ENCODE data around the gene CHRNA3. TPM values are rescaled to one million over a fixed set of nuclear protein-coding genes. Genes with fewer than 3 reads are reported as not detected.

The CHRNA3 gene
- 1 to 10 TPM in 2 of 4 donors, under 1 TPM in 1, not detected in 1; 0.70 to 1.9 (median 1.6) TPM for total RNA-seq

DNA sequence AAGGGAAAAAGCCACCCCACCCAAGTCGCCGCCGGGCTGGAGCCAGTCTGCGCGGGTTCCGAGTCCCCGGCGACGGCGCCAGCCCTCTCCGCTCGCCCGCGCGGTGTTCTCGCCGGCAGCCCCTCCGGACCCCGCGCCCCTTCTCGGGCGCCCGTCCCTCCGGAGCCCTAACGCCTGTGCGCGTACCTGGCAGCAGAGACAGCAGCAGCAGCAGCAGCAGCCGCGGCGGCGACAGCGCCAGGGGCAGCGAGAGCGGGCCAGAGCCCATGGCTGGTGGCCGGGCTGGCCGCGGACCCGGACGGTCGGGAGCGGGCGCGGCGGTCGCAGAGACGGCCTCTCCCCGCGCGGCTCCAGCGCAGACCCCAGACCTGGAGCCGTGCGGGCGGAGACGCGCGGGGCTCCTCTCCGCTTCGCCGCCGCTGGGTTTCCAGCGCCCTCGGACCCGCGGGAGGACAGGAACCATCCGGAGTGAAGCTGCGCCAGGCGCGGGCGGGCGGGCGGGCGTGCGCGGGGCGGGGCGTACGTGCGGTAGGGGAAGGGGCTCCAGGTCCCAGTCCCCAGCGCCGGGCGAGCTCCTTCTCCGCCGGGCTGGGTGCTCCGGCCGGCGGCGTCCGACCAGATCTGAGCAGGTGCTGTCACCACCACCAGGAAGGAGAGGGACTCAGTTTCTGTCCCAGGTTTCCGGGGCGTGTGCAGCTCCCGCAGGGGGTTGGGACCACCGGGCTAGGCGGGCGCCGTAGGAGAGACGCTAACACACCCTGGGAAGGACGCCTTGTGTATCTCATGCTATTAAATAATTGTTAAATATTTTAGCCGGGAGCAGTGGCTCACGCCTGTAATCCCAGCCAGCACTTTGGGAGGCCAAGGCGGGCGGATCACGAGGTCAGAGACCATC lies at the start of gene CHRNA3:
CHRNA3 (minus strand) TSS at position 470 of the 895 bp plus-strand sequence; CDS start at position 268, 202 bp downstream.
- Histone ChIP-seq H3K4me1 (peaks cover 19% of the 10 kb centered on the region), H3K27me3 (peaks cover 54% of the 10 kb centered on the region), H3K9me3 (no peaks in the 10 kb centered on the region), H3K4me3 (peak within 1 kb of the TSS; percentile 52), H3K27ac (no peak within 1 kb of the TSS), H3K36me3 (no peaks in the 10 kb centered on the region)
- 11% methylated on average over 8 of the region's 102 CpGs for WGBS
- peak in 1 of 2 donors; percentile 65 for DNase-seq (ENCODE audit: low spot score in 2 of 2)
- no peak for TF ChIP-seq POLR2AphosphoS5 (IDR thresholded peaks at IDR 0.05)
- TF ChIP-seq POLR2A (IDR thresholded peaks at IDR 0.05): no peak
- no peak for TF ChIP-seq EP300 (IDR thresholded peaks at IDR 0.05)
- TF ChIP-seq, protein P1, sequence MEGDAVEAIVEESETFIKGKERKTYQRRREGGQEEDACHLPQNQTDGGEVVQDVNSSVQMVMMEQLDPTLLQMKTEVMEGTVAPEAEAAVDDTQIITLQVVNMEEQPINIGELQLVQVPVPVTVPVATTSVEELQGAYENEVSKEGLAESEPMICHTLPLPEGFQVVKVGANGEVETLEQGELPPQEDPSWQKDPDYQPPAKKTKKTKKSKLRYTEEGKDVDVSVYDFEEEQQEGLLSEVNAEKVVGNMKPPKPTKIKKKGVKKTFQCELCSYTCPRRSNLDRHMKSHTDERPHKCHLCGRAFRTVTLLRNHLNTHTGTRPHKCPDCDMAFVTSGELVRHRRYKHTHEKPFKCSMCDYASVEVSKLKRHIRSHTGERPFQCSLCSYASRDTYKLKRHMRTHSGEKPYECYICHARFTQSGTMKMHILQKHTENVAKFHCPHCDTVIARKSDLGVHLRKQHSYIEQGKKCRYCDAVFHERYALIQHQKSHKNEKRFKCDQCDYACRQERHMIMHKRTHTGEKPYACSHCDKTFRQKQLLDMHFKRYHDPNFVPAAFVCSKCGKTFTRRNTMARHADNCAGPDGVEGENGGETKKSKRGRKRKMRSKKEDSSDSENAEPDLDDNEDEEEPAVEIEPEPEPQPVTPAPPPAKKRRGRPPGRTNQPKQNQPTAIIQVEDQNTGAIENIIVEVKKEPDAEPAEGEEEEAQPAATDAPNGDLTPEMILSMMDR (IDR thresholded peaks at IDR 0.05): no peak

DNA sequence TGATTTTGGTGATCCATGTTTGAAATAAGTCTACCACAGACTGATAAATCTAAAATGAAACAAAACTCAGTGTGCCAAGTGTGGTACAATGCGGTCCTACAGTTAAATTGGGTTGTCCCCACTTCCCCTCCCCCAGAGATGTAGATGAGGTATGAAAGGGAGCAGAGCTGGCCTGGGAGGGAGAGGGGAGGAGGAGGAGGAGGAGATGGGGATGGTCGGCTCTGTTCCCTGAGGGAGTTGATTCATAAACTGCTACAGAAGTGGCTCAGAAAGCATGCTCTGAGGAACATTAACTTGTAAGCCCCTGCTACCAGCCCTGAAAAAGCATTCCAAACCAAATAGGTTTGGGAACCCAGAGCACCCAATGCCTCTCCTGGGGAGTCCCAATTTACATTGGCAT lies 48.2 kb upstream of the CHRNA3 start:
- Histone ChIP-seq H3K4me1 (peaks cover 16% of the 10 kb centered on the region), H3K4me3 (no peak overlapping the region), H3K9me3 (no peaks in the 10 kb centered on the region), H3K27ac (no peak overlapping the region), H3K27me3 (no peaks in the 10 kb centered on the region), H3K36me3 (no peaks in the 10 kb centered on the region)
- WGBS: 56% methylated on average over 2 of the region's 2 CpGs
- no peak for DNase-seq (ENCODE audit: low spot score in 2 of 2)
- TF ChIP-seq POLR2AphosphoS5 (IDR thresholded peaks at IDR 0.05) (no peak), POLR2A (IDR thresholded peaks at IDR 0.05) (no peak)

DNA sequence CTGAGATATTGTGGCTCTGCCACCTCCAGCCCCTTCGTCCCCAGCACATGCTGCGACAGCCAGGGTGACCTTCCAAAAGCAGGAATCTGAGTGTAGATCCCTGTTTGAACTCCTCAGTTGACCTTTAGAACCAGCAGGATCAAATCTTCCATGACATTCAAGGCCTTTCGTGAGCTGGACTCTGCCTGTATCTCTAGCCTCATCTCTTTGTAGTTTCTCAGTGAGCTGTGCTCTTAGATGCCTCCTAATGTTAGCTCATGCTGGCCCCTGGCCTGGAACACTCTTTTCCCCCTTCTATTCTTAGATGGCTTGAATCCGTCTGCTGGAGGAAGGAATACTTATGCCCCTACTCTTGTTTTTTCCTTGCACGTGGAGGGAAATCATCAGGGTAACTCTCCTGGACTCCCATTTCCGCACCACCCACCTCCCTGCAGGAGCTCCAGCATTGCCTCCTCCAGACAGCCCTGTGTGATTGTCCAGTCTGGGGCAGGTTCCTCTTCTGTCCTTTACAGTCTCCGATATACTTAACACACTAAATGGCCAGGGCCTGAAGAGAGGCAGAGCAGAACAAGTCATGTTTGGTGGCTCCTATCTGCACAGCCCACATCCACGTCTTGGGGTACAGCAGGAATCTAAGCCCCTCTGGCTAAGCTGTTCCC lies 46.9 kb upstream of the CHRNA3 start:
- Histone ChIP-seq H3K36me3 (no peaks in the 10 kb centered on the region), H3K4me3 (no peak overlapping the region), H3K9me3 (no peaks in the 10 kb centered on the region), H3K27me3 (no peaks in the 10 kb centered on the region), H3K4me1 (peaks cover 11% of the 10 kb centered on the region), H3K27ac (no peak overlapping the region)
- no peak for DNase-seq (ENCODE audit: low spot score in 2 of 2)
- 94% methylated on average over 8 of the region's 8 CpGs for WGBS
- TF ChIP-seq POLR2AphosphoS5 (IDR thresholded peaks at IDR 0.05) (no peak), EP300 (IDR thresholded peaks at IDR 0.05) (no peak), POLR2A (IDR thresholded peaks at IDR 0.05) (no peak)
- TF ChIP-seq, protein P1 (IDR thresholded peaks at IDR 0.05): no peak

DNA sequence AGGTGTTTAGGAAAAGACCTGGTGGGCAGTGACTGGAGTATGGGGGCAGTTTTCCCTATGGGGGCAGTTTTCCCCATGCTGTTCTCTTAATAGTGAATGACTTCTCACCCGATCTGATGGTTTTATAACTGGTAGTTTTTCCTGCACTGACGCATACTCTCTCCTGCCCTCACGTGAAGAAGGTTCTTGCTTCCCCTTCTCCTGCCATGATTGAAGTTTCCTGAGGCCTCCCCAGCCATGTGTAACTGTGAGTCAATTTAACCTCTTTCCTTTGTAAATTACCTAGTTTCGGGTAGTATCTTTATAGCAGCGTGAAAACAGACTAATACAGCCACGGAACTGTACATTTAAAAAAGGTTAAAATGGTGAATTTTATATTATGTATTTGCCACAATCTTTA lies 45.2 kb upstream of the CHRNA3 start:
- Histone ChIP-seq H3K36me3 (no peaks in the 10 kb centered on the region), H3K27me3 (peaks cover 3% of the 10 kb centered on the region), H3K4me3 (no peak overlapping the region), H3K4me1 (no peaks in the 10 kb centered on the region), H3K27ac (no peak overlapping the region), H3K9me3 (no peaks in the 10 kb centered on the region)
- 93% methylated on average over 6 of the region's 6 CpGs for WGBS
- TF ChIP-seq POLR2A (IDR thresholded peaks at IDR 0.05) (no peak), POLR2AphosphoS5 (IDR thresholded peaks at IDR 0.05) (no peak), EP300 (IDR thresholded peaks at IDR 0.05) (no peak)
- TF ChIP-seq, protein P1 (IDR thresholded peaks at IDR 0.05): no peak
- DNase-seq (ENCODE audit: low spot score in 2 of 2): no peak

DNA sequence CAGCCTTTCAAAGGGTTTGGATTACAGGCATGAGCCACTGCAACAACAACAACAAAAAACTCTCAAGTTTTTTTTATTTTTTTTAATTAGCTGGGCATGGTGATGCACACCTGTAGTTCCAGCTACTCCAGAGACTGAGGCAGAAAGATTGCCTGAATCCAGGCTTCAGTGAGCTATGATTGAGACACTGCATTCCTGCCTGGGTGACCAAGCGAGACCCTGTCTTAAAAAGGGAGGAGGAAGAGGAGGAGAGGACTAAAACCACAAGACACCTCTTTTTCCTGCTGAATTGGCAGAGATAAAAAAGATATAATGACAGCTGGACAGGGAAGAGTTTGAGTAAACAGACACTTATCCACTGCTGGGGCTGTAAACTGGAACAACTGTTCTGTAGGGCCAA lies 42.9 kb upstream of the CHRNA3 start:
- Histone ChIP-seq H3K4me1 (no peaks in the 10 kb centered on the region), H3K36me3 (no peaks in the 10 kb centered on the region), H3K27ac (no peak overlapping the region), H3K27me3 (peaks cover 3% of the 10 kb centered on the region), H3K4me3 (no peak overlapping the region), H3K9me3 (no peaks in the 10 kb centered on the region)
- no peak for DNase-seq (ENCODE audit: low spot score in 2 of 2)
- TF ChIP-seq POLR2AphosphoS5 (IDR thresholded peaks at IDR 0.05): no peak
- no peak for TF ChIP-seq POLR2A (IDR thresholded peaks at IDR 0.05)
- TF ChIP-seq, protein P1 (IDR thresholded peaks at IDR 0.05): no peak
- TF ChIP-seq EP300 (IDR thresholded peaks at IDR 0.05): no peak
- 82% methylated on average over 1 of the region's 1 CpG for WGBS

All from suprapubic skin (tissue), 4 donors.